HL-60 (cell line): ENCODE results near the gene EIF4G3.
"Not testable (repeated sequence)": the region's sequence is repeated elsewhere in the genome, so short reads cannot be mapped to it uniquely, and the experiment has no call there.

Source experiments
- DNase-seq, 2 experiments: peaks; one replicate each; pipeline ENCODE4 v3.0.0-alpha.2; 2010 to 2020; ENCODE audit warnings: low read depth in 1 of 2, low spot score in 1 of 2
- H3K27ac ChIP-seq: fragments of 250-450 bp; sonication (Bioruptor Pico); replicated peaks from 2 replicates; pipeline ENCODE4 v1.5.1; 2020; ENCODE audit warnings: mild to moderate bottlenecking, moderate library complexity
- H3K27me3 ChIP-seq: fragments of 250-450 bp; sonication (Bioruptor Pico); 2 replicates; pipeline ENCODE4 v1.5.1; 2021; ENCODE audit warnings: mild to moderate bottlenecking, moderate library complexity; ENCODE audit not compliant: insufficient read depth, poor library complexity, severe bottlenecking
- H3K4me3 ChIP-seq: replicated peaks from 2 replicates; pipeline ENCODE4 v1.5.1; 2011; ENCODE audit warnings: mild to moderate bottlenecking, control low read depth, low read length; ENCODE audit not compliant: insufficient read depth
- GABPA ChIP-seq: IDR thresholded peaks from 2 replicates; pipeline ENCODE4 v1.6.1; 2012; ENCODE audit warnings: low read depth
- POLR2AphosphoS5 ChIP-seq: IDR thresholded peaks from 2 replicates; pipeline ENCODE4 v1.6.1; 2012; ENCODE audit warnings: low read depth
- SPI1 ChIP-seq: IDR thresholded peaks from 2 replicates; pipeline ENCODE4 v1.6.1; 2012; ENCODE audit warnings: low read depth, mild to moderate bottlenecking, borderline replicate concordance
- TF ChIP-seq, protein P1 (sequence below): IDR thresholded peaks from one replicate; pipeline ENCODE4 v1.5.1; 2011; ENCODE audit warnings: low read length, control low read depth, inconsistent platforms; ENCODE audit not compliant: insufficient read depth
- TF ChIP-seq, protein P2 (sequence below): IDR thresholded peaks from 2 replicates; pipeline ENCODE4 v1.6.1; 2012; ENCODE audit warnings: low read depth; ENCODE audit not compliant: insufficient replicate concordance

Gene EIF4G3

GRCh38 chr1:21095976-21096375 is 80.7 kb downstream of the EIF4G3 start:
- DNase-seq, result no peak
- TF ChIP-seq POLR2AphosphoS5, result no peak
- TF ChIP-seq, protein P1, sequence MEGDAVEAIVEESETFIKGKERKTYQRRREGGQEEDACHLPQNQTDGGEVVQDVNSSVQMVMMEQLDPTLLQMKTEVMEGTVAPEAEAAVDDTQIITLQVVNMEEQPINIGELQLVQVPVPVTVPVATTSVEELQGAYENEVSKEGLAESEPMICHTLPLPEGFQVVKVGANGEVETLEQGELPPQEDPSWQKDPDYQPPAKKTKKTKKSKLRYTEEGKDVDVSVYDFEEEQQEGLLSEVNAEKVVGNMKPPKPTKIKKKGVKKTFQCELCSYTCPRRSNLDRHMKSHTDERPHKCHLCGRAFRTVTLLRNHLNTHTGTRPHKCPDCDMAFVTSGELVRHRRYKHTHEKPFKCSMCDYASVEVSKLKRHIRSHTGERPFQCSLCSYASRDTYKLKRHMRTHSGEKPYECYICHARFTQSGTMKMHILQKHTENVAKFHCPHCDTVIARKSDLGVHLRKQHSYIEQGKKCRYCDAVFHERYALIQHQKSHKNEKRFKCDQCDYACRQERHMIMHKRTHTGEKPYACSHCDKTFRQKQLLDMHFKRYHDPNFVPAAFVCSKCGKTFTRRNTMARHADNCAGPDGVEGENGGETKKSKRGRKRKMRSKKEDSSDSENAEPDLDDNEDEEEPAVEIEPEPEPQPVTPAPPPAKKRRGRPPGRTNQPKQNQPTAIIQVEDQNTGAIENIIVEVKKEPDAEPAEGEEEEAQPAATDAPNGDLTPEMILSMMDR, result no peak
- TF ChIP-seq, protein P2, sequence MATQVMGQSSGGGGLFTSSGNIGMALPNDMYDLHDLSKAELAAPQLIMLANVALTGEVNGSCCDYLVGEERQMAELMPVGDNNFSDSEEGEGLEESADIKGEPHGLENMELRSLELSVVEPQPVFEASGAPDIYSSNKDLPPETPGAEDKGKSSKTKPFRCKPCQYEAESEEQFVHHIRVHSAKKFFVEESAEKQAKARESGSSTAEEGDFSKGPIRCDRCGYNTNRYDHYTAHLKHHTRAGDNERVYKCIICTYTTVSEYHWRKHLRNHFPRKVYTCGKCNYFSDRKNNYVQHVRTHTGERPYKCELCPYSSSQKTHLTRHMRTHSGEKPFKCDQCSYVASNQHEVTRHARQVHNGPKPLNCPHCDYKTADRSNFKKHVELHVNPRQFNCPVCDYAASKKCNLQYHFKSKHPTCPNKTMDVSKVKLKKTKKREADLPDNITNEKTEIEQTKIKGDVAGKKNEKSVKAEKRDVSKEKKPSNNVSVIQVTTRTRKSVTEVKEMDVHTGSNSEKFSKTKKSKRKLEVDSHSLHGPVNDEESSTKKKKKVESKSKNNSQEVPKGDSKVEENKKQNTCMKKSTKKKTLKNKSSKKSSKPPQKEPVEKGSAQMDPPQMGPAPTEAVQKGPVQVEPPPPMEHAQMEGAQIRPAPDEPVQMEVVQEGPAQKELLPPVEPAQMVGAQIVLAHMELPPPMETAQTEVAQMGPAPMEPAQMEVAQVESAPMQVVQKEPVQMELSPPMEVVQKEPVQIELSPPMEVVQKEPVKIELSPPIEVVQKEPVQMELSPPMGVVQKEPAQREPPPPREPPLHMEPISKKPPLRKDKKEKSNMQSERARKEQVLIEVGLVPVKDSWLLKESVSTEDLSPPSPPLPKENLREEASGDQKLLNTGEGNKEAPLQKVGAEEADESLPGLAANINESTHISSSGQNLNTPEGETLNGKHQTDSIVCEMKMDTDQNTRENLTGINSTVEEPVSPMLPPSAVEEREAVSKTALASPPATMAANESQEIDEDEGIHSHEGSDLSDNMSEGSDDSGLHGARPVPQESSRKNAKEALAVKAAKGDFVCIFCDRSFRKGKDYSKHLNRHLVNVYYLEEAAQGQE, result no peak
- no peak for TF ChIP-seq GABPA
- no peak for TF ChIP-seq SPI1
- Histone ChIP-seq H3K4me3 (no peak overlapping the region), H3K27me3 (no peaks in the 10 kb centered on the region), H3K27ac (no peak overlapping the region)

DNA sequence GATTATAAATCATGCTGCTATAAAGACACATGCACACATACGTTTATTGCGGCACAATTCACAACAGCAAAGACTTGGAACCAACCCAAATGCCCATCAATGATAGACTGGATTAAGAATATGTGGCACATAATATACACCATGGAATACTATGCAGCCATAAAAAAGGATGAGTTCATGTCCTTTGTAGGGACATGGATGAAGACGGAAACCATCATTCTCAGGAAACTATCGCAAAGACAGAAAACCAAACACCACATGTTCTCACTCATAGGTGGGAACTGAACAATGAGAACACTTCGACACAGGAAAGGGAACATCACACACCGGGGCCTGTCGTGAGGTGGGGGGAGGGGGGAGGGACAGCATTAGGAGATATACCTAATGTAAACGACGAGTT is 82.4 kb downstream of the EIF4G3 start:
- not testable (repeated sequence) for H3K27me3 ChIP-seq, H3K27ac ChIP-seq, DNase-seq, H3K4me3 ChIP-seq

GRCh38 chr1:21093271-21093958 is 83.3 kb downstream of the EIF4G3 start:
- H3K4me3 ChIP-seq, H3K27ac ChIP-seq: not testable (repeated sequence)

GRCh38 chr1:21092545-21092944 is 84.2 kb downstream of the EIF4G3 start:
- not testable (repeated sequence) for H3K27me3 ChIP-seq, DNase-seq, H3K4me3 ChIP-seq, H3K27ac ChIP-seq

More at GRCh38 chr1:21093271-21093958, 83.3 kb downstream of the EIF4G3 start:
- not testable (repeated sequence) for H3K27me3 ChIP-seq, DNase-seq

- H3K27me3 ChIP-seq, H3K4me3 ChIP-seq: not testable (repeated sequence)
- peak; percentile 61 to 72 for DNase-seq
- H3K27ac ChIP-seq, result peak overlapping the region; percentile 53
These were observed 85.5 kb downstream of the EIF4G3 start for GRCh38 chr1:21091053-21091690.

- no peak for DNase-seq
- no peaks in the 10 kb centered on the region for H3K27me3 ChIP-seq
- no peak overlapping the region for H3K4me3 ChIP-seq
- H3K27ac ChIP-seq, result peak overlapping the region; percentile 53
- TF ChIP-seq GABPA (no peak), POLR2AphosphoS5 (no peak), SPI1 (no peak)
- TF ChIP-seq, protein P1, result no peak
- TF ChIP-seq, protein P2, result no peak
These were observed 86.2 kb downstream of the EIF4G3 start for GRCh38 chr1:21090463-21090862.
